Measurements from ENCODE around the gene PAN2.

The PAN2 gene

DNA sequence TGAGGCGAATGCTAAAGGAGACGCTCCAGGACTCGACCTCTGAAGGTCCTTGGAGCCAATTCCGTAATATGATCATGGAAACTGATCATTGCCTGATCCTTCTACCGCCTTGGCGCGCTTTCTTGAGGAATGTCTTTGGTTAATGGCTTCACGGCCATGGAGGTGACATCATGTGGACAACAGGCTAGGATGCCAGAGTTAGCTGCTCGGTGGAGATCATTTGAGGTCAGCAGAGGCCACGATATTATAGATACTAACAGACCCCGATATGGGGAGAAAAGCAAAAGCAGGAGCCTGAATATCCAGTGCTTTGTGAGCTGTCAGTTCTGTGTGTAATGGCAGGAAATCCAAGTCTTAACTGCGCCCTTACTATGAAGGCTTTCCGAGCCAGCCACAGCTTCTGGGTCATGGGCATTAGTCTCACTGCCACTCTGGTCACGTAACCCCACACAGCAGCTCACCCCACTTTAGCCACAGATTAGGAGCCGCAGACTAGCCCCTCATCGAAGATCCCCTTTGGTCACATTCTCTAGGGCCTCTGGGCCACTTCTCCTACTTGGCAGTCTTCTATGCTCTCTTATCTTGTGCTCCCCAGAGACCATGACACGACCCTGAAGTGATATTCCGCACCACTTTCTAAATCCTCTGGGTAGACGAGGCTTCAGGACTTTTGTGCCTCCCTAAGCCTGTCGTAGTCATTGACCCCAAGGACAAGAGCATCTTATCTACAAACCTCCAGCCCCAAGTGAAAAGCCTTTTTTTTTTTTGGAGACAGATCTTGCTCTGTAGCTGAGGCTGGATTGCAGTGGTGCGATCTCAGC is 32.9 kb downstream of the PAN2 start:
- DNase-seq (ENCODE audit: low spot score) (no peak), ATAC-seq (ENCODE audit: low read depth) (peak; percentile 4; the same call in 2 of the 3 replicates)
- H3K4me1 ChIP-seq (ENCODE audit: insufficient read depth, poor library complexity, severe bottlenecking): peaks cover 10% of the 10 kb centered on the region
- no peak for TF ChIP-seq CTCF (IDR thresholded peaks at IDR 0.05; ENCODE audit: poor library complexity, severe bottlenecking)
- peak overlapping the region; percentile 98 for H3K4me3 ChIP-seq (ENCODE audit: severe bottlenecking)
- no peaks in the 10 kb centered on the region for H3K27me3 ChIP-seq (ENCODE audit: insufficient read depth, poor library complexity, severe bottlenecking)
- H3K9me3 ChIP-seq (ENCODE audit: severe bottlenecking): no peaks in the 10 kb centered on the region
- H3K36me3 ChIP-seq (ENCODE audit: low read depth): peaks cover 40% of the 10 kb centered on the region
- peak overlapping the region; percentile 71 for H3K27ac ChIP-seq (ENCODE audit: poor library complexity, severe bottlenecking)

- Histone ChIP-seq H3K4me3 (ENCODE audit: severe bottlenecking) (peak within 1 kb of the TSS; percentile 98), H3K36me3 (ENCODE audit: low read depth) (peaks cover 41% of the 10 kb centered on the region), H3K27me3 (ENCODE audit: insufficient read depth, poor library complexity, severe bottlenecking) (no peaks in the 10 kb centered on the region), H3K4me1 (ENCODE audit: insufficient read depth, poor library complexity, severe bottlenecking) (peaks cover 10% of the 10 kb centered on the region), H3K27ac (ENCODE audit: poor library complexity, severe bottlenecking) (peak within 1 kb of the TSS; percentile 71), H3K9me3 (ENCODE audit: severe bottlenecking) (no peaks in the 10 kb centered on the region)
- ATAC-seq (ENCODE audit: low read depth): peak; percentile 96
- peak; percentile 99 for DNase-seq (ENCODE audit: low spot score)
- TF ChIP-seq CTCF (IDR thresholded peaks at IDR 0.05; ENCODE audit: poor library complexity, severe bottlenecking): no peak
Observed at GRCh38 chr12:56299853-56300643, 33.8 kb downstream of the PAN2 start, which contains the start of gene CS. CS (minus strand) TSS chr12:56300330; CDS start chr12:56300201, 129 bp downstream.

DNA sequence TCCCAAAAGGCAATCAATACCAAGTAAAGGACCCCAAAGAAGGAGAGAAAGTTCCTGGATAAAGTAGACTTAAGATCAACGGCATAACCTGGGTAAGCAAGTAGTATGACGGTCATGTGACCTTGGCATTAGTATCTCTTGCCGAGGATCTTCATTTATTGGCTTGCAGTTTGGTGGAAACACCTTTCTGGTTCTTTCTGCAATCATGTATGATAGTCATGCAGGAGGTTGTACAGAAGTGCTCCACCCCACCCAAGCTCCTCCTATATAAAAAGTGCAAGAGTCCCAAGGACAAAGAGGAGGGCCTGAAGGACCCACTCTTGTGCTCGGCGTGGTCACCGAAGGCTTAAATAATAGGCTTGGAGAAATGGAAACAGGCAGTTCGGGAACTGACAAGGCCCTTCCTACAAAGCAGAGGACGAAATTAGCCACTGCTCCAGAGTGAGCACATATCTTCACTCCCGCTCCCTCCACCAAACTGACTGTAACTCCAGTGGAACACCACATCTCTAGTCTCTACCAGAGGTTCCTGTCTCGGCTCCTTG is 34.4 kb downstream of the PAN2 start:
- Histone ChIP-seq H3K27me3 (ENCODE audit: insufficient read depth, poor library complexity, severe bottlenecking) (no peaks in the 10 kb centered on the region), H3K4me3 (ENCODE audit: severe bottlenecking) (peak overlapping the region; percentile 98), H3K27ac (ENCODE audit: poor library complexity, severe bottlenecking) (peak overlapping the region; percentile 71), H3K9me3 (ENCODE audit: severe bottlenecking) (no peaks in the 10 kb centered on the region), H3K36me3 (ENCODE audit: low read depth) (peaks cover 41% of the 10 kb centered on the region), H3K4me1 (ENCODE audit: insufficient read depth, poor library complexity, severe bottlenecking) (peaks cover 10% of the 10 kb centered on the region)
- DNase-seq (ENCODE audit: low spot score) (no peak), ATAC-seq (ENCODE audit: low read depth) (peak; percentile 20)
- TF ChIP-seq CTCF (IDR thresholded peaks at IDR 0.05; ENCODE audit: poor library complexity, severe bottlenecking): no peak

DNA sequence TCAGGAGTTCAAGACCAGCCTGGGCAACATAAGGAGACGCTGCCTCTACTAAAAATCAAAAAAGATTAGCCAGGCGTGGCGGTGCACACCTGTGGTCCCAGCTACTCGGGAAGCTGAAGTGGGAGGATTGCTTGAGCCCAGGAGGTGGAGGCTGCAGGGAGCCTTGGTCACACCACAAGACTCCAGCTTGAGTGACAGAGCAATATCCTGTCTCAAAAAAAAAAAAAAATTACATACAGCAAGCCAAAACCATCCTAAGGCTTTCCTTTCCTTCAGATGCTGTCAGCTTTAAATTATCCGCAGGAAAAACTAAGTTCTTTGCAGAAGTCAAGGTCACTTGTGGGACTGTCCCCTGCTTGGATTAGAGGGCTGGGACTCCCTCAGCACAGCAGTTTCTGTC is 35.0 kb downstream of the PAN2 start:
- Histone ChIP-seq H3K4me3 (ENCODE audit: severe bottlenecking) (peak overlapping the region; percentile 98), H3K27me3 (ENCODE audit: insufficient read depth, poor library complexity, severe bottlenecking) (no peaks in the 10 kb centered on the region), H3K36me3 (ENCODE audit: low read depth) (peaks cover 41% of the 10 kb centered on the region), H3K27ac (ENCODE audit: poor library complexity, severe bottlenecking) (peak overlapping the region; percentile 71), H3K4me1 (ENCODE audit: insufficient read depth, poor library complexity, severe bottlenecking) (peaks cover 10% of the 10 kb centered on the region), H3K9me3 (ENCODE audit: severe bottlenecking) (no peaks in the 10 kb centered on the region)
- TF ChIP-seq CTCF (IDR thresholded peaks at IDR 0.05; ENCODE audit: poor library complexity, severe bottlenecking): no peak
- ATAC-seq (ENCODE audit: low read depth) (no peak), DNase-seq (ENCODE audit: low spot score) (no peak)

Data from RWPE2 (cell line).